Progenitor cell of endocrine pancreas (in vitro differentiated cells): ENCODE results near the gene SLC35F6. TPM values are rescaled to one million over a fixed set of nuclear protein-coding genes. Genes with fewer than 3 reads are reported as not detected.

Source experiments
- DNase-seq: peaks from one replicate; pipeline ENCODE4 v3.0.0; 2021; ENCODE audit warnings: low spot score; ENCODE audit not compliant: unreplicated experiment
- H3K27ac Mint-ChIP-seq: 2 replicates; pipeline ENCODE4 v1.8.0; 2021; ENCODE audit warnings: mild to moderate bottlenecking, moderate library complexity, mixed read lengths
- H3K27me3 Mint-ChIP-seq: 2 replicates; pipeline ENCODE4 v1.8.0; 2021; ENCODE audit warnings: mixed read lengths
- H3K36me3 Mint-ChIP-seq: 2 replicates; pipeline ENCODE4 v1.8.0; 2022; ENCODE audit warnings: mixed read lengths; ENCODE audit not compliant: insufficient read depth
- H3K4me1 Mint-ChIP-seq: 2 replicates; pipeline ENCODE4 v1.8.0; 2021; ENCODE audit warnings: low read depth, mixed read lengths
- H3K4me3 Mint-ChIP-seq: 2 replicates; pipeline ENCODE4 v1.8.0; 2021; ENCODE audit warnings: low read depth, mild to moderate bottlenecking, moderate library complexity, mixed read lengths
- H3K9me3 Mint-ChIP-seq: 2 replicates; pipeline ENCODE4 v1.8.0; 2021; ENCODE audit warnings: low read depth, mixed read lengths
- CTCF ChIP-seq: fragments of 200-600 bp; sonication (generic); IDR thresholded peaks from one replicate; pipeline ENCODE4 v1.5.0; 2021; ENCODE audit warnings: antibody characterized with exemption, mild to moderate bottlenecking; ENCODE audit not compliant: unreplicated experiment
- total RNA-seq: library from RNA; stranded (reverse); gene quantifications from 2 replicates; pipeline ENCODE4 v1.2.1, GENCODE V29; 2021

Gene SLC35F6
- total RNA-seq, 1 donor from 2014 or later: 19.9 TPM

- DNase-seq: no peak
- TF ChIP-seq CTCF: no peak
- H3K27me3 Mint-ChIP-seq: no peaks in the 10 kb centered on the region
- peaks cover 4% of the 10 kb centered on the region for H3K36me3 Mint-ChIP-seq
- H3K4me3 Mint-ChIP-seq: no peak overlapping the region
- H3K27ac Mint-ChIP-seq: no peak overlapping the region
- no peaks in the 10 kb centered on the region for H3K4me1 Mint-ChIP-seq
- H3K9me3 Mint-ChIP-seq: no peaks in the 10 kb centered on the region
Observed at GRCh38 chr2:26776195-26776800, 12.2 kb downstream of the SLC35F6 start.

- no peak for TF ChIP-seq CTCF
- no peak for DNase-seq
- H3K9me3 Mint-ChIP-seq: no peaks in the 10 kb centered on the region
Observed at GRCh38 chr2:26778098-26778497, 14.0 kb downstream of the SLC35F6 start.

GRCh38 chr2:26778507-26778906 is 14.4 kb downstream of the SLC35F6 start:
- Mint-ChIP-seq H3K4me1 (no peaks in the 10 kb centered on the region), H3K4me3 (no peak overlapping the region), H3K27me3 (no peaks in the 10 kb centered on the region), H3K9me3 (no peaks in the 10 kb centered on the region), H3K36me3 (peaks cover 5% of the 10 kb centered on the region), H3K27ac (no peak overlapping the region)
- no peak for DNase-seq
- TF ChIP-seq CTCF: no peak

More at GRCh38 chr2:26778098-26778497, 14.0 kb downstream of the SLC35F6 start:
- Mint-ChIP-seq H3K4me1 (no peaks in the 10 kb centered on the region), H3K4me3 (no peak overlapping the region), H3K27ac (no peak overlapping the region), H3K27me3 (no peaks in the 10 kb centered on the region), H3K36me3 (peaks cover 5% of the 10 kb centered on the region)

GRCh38 chr2:26780203-26780760 is 16.2 kb downstream of the SLC35F6 start:
- Mint-ChIP-seq H3K27me3 (no peaks in the 10 kb centered on the region), H3K9me3 (no peaks in the 10 kb centered on the region), H3K4me3 (no peak overlapping the region), H3K27ac (no peak overlapping the region), H3K36me3 (peaks cover 5% of the 10 kb centered on the region), H3K4me1 (no peaks in the 10 kb centered on the region)
- TF ChIP-seq CTCF: no peak
- no peak for DNase-seq

- Mint-ChIP-seq H3K27ac (no peak overlapping the region), H3K4me3 (no peak overlapping the region), H3K36me3 (peaks cover 2% of the 10 kb centered on the region), H3K9me3 (no peaks in the 10 kb centered on the region), H3K4me1 (peaks cover 3% of the 10 kb centered on the region), H3K27me3 (peaks cover 3% of the 10 kb centered on the region)
- no peak for DNase-seq
- no peak for TF ChIP-seq CTCF
Observed at GRCh38 chr2:26782876-26783704, 19.0 kb downstream of the SLC35F6 start.
